ENCODE measurements around the gene PAGR1. TPM values are rescaled to one million over a fixed set of nuclear protein-coding genes. Genes with fewer than 3 reads are reported as not detected.

Gene PAGR1
- total and polyA plus RNA-seq, 2 of the 13 experiments (the other 11 are each of a cell fraction or from before 2014, with no cell fraction given) = 9.8 to 66.4 TPM

DNA sequence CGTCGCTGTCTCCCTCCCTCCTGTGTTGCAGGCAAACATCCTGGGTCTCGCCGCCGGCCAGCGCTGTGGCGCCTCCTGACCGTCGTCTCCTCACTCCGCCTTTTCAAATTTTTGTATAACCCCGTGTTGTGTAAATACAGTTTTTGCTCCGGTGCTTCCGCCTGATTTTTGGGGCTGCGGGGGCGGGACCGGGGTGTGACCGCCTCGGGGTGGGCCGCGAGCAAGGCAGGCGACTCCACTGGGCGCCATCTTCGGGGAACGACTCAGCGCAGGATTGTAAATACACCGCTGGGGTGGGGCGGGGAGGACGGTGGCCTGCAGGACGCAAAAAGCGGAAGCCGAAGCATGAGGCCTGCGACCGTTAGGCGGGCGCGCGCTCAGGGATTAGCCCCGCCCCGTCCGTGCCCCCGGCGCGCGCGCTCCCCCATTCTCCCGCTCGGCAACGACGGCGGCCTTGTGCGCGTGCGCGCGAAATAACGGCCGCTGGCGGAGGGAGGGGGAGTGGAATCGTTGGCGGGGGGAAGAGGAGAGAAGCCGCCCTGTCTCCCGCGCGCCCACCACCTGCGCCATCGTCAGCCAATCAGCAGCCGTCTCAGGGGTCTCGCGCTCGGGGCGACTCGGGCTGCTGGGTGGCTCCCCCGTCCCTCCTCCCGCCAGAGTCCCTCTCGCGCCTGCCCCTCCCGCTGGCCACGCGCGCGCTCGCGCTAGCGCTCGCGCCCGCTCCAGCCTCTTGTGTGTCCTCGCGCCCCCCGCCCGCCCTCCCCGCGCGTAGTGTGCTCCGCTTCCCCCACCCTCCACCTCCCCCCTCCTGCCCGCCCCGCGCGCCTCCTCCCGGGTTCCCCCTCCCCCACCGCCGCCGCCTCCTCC lies 10.5 kb upstream of the PAGR1 start (continued):
- TF ChIP-seq, protein P1, sequence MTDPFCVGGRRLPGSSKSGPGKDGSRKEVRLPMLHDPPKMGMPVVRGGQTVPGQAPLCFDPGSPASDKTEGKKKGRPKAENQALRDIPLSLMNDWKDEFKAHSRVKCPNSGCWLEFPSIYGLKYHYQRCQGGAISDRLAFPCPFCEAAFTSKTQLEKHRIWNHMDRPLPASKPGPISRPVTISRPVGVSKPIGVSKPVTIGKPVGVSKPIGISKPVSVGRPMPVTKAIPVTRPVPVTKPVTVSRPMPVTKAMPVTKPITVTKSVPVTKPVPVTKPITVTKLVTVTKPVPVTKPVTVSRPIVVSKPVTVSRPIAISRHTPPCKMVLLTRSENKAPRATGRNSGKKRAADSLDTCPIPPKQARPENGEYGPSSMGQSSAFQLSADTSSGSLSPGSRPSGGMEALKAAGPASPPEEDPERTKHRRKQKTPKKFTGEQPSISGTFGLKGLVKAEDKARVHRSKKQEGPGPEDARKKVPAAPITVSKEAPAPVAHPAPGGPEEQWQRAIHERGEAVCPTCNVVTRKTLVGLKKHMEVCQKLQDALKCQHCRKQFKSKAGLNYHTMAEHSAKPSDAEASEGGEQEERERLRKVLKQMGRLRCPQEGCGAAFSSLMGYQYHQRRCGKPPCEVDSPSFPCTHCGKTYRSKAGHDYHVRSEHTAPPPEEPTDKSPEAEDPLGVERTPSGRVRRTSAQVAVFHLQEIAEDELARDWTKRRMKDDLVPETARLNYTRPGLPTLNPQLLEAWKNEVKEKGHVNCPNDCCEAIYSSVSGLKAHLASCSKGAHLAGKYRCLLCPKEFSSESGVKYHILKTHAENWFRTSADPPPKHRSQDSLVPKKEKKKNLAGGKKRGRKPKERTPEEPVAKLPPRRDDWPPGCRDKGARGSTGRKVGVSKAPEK (CRISPR knock-in tag; IDR thresholded peaks at IDR 0.05; ENCODE audit: borderline replicate concordance) = no peak
- peak; percentile 91 for TF ChIP-seq ZNF773 (CRISPR knock-in tag; IDR thresholded peaks at IDR 0.05; ENCODE audit: borderline replicate concordance)
- TF ChIP-seq, protein P2, sequence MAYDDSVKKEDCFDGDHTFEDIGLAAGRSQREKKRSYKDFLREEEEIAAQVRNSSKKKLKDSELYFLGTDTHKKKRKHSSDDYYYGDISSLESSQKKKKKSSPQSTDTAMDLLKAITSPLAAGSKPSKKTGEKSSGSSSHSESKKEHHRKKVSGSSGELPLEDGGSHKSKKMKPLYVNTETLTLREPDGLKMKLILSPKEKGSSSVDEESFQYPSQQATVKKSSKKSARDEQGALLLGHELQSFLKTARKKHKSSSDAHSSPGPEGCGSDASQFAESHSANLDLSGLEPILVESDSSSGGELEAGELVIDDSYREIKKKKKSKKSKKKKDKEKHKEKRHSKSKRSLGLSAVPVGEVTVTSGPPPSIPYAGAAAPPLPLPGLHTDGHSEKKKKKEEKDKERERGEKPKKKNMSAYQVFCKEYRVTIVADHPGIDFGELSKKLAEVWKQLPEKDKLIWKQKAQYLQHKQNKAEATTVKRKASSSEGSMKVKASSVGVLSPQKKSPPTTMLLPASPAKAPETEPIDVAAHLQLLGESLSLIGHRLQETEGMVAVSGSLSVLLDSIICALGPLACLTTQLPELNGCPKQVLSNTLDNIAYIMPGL (CRISPR knock-in tag; IDR thresholded peaks at IDR 0.05; ENCODE audit: borderline replicate concordance in 1 of 2, low read depth in 1 of 2) = peak; percentile 83 to 97
- peak; percentile 83 for TF ChIP-seq NFYC (CRISPR knock-in tag; IDR thresholded peaks at IDR 0.05)
- TF ChIP-seq SIX1 (CRISPR knock-in tag; IDR thresholded peaks at IDR 0.05; ENCODE audit: borderline replicate concordance) = peak; percentile 65; the same call in 1 of the 2 replicates
- no peak for TF ChIP-seq PRPF4 (IDR thresholded peaks at IDR 0.05; ENCODE audit: low read depth, low read length, poor library complexity, severe bottlenecking)
- TF ChIP-seq, protein P3, sequence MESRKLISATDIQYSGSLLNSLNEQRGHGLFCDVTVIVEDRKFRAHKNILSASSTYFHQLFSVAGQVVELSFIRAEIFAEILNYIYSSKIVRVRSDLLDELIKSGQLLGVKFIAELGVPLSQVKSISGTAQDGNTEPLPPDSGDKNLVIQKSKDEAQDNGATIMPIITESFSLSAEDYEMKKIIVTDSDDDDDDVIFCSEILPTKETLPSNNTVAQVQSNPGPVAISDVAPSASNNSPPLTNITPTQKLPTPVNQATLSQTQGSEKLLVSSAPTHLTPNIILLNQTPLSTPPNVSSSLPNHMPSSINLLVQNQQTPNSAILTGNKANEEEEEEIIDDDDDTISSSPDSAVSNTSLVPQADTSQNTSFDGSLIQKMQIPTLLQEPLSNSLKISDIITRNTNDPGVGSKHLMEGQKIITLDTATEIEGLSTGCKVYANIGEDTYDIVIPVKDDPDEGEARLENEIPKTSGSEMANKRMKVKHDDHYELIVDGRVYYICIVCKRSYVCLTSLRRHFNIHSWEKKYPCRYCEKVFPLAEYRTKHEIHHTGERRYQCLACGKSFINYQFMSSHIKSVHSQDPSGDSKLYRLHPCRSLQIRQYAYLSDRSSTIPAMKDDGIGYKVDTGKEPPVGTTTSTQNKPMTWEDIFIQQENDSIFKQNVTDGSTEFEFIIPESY (CRISPR knock-in tag; IDR thresholded peaks at IDR 0.05) = peak; percentile 67; the same call in 1 of the 2 replicates
- no peak for TF ChIP-seq ZKSCAN1 (IDR thresholded peaks at IDR 0.05; ENCODE audit: low read length)
- peak; percentile 94 for TF ChIP-seq ASH2L (IDR thresholded peaks at IDR 0.05; ENCODE audit: insufficient read length, low read depth, low read length)
- TF ChIP-seq, protein P4, sequence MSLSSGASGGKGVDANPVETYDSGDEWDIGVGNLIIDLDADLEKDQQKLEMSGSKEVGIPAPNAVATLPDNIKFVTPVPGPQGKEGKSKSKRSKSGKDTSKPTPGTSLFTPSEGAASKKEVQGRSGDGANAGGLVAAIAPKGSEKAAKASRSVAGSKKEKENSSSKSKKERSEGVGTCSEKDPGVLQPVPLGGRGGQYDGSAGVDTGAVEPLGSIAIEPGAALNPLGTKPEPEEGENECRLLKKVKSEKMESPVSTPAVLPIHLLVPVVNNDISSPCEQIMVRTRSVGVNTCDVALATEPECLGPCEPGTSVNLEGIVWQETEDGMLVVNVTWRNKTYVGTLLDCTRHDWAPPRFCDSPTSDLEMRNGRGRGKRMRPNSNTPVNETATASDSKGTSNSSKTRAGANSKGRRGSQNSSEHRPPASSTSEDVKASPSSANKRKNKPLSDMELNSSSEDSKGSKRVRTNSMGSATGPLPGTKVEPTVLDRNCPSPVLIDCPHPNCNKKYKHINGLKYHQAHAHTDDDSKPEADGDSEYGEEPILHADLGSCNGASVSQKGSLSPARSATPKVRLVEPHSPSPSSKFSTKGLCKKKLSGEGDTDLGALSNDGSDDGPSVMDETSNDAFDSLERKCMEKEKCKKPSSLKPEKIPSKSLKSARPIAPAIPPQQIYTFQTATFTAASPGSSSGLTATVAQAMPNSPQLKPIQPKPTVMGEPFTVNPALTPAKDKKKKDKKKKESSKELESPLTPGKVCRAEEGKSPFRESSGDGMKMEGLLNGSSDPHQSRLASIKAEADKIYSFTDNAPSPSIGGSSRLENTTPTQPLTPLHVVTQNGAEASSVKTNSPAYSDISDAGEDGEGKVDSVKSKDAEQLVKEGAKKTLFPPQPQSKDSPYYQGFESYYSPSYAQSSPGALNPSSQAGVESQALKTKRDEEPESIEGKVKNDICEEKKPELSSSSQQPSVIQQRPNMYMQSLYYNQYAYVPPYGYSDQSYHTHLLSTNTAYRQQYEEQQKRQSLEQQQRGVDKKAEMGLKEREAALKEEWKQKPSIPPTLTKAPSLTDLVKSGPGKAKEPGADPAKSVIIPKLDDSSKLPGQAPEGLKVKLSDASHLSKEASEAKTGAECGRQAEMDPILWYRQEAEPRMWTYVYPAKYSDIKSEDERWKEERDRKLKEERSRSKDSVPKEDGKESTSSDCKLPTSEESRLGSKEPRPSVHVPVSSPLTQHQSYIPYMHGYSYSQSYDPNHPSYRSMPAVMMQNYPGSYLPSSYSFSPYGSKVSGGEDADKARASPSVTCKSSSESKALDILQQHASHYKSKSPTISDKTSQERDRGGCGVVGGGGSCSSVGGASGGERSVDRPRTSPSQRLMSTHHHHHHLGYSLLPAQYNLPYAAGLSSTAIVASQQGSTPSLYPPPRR (CRISPR knock-in tag; IDR thresholded peaks at IDR 0.05; ENCODE audit: borderline replicate concordance) = peak; percentile 67; the same call in 1 of the 2 replicates
- peak; percentile 38; the same call in 1 of the 2 replicates for TF ChIP-seq MEF2D (CRISPR knock-in tag; IDR thresholded peaks at IDR 0.05)
- peak; percentile 91; the same call in 1 of the 2 replicates for TF ChIP-seq ZNF589 (CRISPR knock-in tag; conservative IDR thresholded peaks at IDR 0.05)
- TF ChIP-seq, protein P5, sequence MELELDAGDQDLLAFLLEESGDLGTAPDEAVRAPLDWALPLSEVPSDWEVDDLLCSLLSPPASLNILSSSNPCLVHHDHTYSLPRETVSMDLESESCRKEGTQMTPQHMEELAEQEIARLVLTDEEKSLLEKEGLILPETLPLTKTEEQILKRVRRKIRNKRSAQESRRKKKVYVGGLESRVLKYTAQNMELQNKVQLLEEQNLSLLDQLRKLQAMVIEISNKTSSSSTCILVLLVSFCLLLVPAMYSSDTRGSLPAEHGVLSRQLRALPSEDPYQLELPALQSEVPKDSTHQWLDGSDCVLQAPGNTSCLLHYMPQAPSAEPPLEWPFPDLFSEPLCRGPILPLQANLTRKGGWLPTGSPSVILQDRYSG (CRISPR knock-in tag; IDR thresholded peaks at IDR 0.05) = 0 out of 2 replicates have a peak, but pooled peaks have one; percentile 70
- TF ChIP-seq ZNF343 (CRISPR knock-in tag; IDR thresholded peaks at IDR 0.05) = peak; percentile 49; the same call in 1 of the 2 replicates

Measured in HepG2 (cell line).